ENCODE data around the gene AMHR2. TPM values are rescaled to one million over a fixed set of nuclear protein-coding genes. Genes with fewer than 3 reads are reported as not detected.
"Not testable (repeated sequence)": the region's sequence is repeated elsewhere in the genome, so short reads cannot be mapped to it uniquely, and the experiment has no call there.

Gene AMHR2
- total RNA-seq, 1 donor from 2014 or later, result not detected

DNA sequence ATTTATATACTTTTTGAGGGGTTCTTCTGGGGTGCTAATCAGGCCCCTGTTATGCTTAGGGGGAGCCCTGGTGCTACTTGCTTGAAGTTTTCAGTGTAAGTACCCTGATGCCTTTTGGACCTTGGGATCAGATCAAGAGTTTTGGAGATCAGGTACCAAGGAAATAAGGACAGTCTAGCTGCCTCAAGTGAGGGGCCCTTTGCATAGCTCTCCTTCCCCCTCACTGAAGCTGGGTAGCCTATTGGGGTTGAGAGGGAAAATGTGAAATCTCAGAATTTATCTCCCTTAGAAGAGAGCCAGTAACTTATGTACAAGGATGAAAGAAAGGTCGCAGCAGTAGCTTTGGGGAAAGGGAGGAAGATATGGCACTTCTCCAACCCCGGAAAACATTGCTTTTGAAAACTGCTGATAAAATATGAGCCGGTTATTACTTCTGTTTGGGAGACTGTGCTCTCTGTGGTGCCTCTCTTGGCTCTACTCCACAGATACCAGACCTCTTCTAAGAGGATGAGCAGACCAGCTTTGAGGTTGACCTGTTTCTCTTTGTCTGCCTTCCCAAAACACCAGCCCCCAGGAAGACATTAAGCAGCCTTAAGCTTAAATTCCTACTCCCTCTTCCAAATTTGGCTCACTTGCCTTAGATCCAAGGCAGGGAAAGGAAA lies 8.8 kb upstream of the AMHR2 start:
- no peak for DNase-seq (ENCODE audit: low read depth in 2 of 2)

DNA sequence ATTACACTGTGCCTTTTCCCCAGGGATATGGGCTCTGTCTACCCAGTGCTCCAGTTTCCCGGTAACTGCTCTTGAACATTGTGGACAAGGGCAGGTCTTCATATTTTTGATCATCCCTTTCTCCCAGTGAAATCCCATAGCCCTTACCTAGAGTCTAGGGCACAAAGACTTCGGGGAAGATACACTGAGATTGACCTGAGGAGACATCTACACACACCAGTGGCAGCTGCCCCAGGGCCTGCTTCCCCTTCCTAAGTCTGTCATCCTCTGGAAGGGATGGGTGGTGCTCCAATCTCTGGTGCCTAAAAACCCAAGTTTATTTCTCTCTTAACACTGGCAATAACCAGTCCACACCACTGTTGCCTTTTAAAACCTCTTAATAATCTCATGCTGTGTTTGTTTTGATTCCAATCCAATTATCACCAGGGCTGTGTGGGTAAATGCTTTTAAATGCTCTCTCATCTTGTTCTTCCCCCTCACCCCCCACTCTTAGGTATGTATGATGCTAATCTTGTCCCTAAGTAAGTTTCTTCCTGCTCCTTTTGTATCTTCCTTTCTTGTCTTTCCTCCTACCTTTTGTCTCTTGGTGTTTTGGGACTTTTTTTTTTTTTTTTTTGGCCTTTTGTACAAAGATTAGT lies 7.8 kb upstream of the AMHR2 start:
- DNase-seq (ENCODE audit: low read depth in 2 of 2), result not testable (repeated sequence)

DNA sequence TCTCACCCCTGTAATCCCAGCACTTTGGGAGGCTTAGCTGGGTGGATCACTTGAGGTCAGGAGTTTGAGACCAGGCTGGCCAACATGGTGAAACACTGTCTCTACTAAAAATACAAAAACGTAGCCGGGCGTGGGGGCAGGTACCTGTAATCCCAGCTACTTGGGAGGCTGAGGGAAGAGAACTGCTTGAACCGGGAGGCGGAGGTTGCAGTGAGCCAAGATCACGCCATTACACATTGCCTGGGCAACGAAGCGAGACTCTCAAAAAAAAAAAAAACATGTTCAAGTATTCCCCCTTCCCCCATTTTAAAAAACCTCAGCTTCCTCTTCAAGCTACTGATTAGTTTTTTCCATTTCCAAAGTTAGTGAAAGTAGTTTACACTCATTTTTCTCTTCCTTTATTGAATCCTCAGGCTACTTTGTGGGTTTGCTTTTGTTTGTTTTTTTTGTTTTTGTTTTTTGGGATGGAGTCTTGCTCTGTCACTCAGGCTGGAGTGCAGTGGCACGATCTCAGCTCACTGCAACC lies 6.3 kb upstream of the AMHR2 start:
- not testable (repeated sequence) for DNase-seq (ENCODE audit: low read depth in 2 of 2)

DNA sequence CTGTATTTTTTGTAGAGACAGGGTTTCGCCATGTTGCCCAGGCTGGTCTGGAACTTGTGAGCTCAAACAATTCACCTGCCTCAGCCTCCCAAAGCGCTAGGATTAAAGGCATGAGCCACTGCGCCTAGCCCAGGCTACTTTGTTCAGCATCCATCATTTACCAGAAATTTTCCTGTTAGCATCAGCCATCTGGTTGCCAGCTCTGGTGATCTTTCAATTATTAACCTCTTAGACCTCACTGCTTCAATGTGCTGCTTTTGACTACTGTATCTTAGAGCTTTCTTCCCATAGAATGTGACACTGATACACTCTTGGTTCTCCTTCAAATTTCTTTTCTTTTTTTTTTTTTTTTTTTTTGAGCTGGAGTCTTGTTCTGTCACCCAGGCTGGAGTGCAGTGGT lies 5.4 kb upstream of the AMHR2 start:
- DNase-seq (ENCODE audit: low read depth in 2 of 2), result no peak

DNA sequence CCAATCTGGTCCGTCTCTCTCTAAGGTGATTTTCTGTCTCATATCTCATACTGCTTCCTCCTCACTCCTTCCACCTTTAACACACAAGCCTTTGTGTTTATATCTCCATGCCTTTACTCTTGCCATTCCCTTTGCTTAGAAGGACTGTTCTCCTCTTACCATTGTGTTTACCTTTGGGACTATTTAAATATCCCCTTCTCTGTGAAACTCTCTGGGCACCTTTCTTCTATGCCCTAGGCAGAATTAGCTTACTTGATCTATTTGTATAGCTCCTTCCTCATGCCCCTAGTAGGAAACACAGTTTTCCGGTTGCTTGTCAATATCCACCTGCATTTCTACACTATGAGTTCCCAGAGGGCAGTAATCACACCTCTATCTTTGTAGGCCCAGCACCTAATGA lies 3.9 kb upstream of the AMHR2 start:
- no peak for DNase-seq (ENCODE audit: low read depth in 2 of 2)

DNA sequence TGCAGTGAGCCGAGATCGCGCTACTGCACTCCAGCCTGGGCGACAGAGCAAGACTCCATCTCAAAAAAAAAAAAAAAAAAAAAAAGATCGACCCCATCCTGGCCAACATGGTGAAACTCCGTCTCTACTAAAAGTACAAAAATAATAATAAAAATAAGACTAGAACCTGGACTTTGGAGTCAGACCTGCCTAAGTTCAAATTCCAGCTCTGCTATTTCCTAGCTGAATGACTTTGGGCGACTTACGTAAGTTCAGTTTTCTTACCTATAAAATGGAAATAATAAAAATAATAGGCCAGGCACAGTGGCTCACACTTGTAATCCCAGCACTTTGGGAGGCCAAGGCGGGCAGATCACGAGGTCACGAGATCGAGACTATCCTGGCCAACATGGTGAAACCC lies 1.4 kb upstream of the AMHR2 start:
- DNase-seq (ENCODE audit: low read depth in 2 of 2), result not testable (repeated sequence)

DNA sequence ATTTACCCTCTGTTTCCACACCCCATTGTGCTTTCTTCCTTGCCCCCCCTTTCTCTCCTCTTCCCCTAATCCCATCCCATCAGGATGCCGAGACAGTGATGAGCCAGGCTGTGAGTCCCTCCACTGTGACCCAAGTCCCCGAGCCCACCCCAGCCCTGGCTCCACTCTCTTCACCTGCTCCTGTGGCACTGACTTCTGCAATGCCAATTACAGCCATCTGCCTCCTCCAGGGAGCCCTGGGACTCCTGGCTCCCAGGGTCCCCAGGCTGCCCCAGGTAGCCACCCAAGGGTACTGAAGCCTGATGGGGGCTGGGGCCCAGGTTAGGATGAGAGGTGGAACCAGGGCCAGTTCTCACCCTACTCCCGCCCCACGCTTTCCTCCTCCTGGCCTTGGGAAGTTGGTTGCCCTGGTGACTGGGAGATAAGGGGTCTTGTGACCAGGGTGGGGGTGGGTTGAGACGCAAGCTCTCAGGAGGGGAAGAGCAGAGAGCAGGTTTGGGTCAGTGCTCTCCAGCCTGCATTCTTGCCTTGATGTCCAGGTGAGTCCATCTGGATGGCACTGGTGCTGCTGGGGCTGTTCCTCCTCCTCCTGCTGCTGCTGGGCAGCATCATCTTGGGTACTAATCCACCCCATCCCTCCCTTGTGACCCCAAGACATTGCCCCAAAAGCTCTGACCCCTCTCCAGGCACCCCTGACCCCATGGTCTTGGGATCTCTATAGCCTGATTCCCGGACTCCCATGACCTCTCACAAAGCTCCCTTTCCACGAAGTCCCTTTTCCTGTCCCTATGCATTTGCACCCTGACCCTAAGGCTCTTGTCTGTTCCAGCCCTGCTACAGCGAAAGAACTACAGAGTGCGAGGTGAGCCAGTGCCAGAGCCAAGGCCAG lies 1.2 kb downstream of the AMHR2 start:
- no peak for DNase-seq (ENCODE audit: low read depth in 2 of 2)

DNA sequence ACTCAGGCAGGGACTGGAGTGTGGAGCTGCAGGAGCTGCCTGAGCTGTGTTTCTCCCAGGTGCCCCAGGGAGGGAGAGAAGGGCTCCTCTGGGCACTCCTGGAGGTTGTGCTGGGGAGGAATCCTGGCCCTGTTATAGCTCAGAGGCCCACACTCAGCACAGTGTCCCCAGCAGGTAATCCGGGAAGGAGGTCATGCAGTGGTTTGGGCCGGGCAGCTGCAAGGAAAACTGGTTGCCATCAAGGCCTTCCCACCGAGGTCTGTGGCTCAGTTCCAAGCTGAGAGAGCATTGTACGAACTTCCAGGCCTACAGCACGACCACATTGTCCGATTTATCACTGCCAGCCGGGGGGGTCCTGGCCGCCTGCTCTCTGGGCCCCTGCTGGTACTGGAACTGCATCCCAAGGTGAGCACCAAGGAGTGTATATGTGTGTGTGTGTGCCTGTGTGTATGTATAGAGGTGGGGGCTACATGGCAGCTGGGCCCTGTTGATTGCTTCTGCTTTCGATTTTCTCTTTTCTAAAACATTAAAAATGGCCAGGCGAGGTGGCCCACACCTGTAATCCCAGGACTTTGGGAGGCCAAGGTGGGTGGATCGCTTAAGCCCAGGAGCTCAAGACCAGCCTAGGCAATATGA lies 2.0 kb downstream of the AMHR2 start:
- no peak for DNase-seq (ENCODE audit: low read depth in 2 of 2)

DNA sequence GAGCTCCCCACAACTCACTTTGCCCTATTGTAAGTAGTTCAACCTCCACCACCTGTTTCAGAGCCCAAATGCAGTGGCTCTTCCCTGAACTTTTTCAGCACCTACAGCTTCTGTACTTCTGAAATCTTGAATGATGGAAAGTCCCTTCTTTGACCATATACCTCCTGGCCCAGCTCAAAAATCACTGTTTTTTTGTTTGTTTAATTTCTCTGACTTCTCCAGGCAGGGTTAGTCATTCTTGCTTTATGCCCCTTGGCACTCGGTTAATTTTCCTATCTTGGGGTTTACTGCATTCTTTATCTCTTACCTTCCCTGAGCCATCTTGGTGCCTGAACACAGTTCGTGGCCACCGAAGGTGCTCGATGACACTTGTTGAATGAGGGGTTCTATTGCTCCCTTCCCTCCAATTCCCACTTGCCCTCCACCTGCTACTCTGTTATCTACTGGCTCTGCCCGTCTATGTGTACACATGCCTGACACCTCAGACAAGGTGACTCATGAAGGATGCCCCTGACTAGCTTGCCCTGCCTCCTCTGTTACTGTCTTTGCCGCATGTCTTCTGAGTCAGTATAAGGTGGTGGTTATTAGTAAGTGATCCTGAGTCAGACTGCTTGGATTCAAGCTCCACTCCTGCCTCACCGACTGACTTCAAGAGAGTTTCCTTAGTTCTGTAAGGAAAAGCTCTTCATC lies 4.4 kb downstream of the AMHR2 start:
- no peak for DNase-seq (ENCODE audit: low read depth in 2 of 2)

DNA sequence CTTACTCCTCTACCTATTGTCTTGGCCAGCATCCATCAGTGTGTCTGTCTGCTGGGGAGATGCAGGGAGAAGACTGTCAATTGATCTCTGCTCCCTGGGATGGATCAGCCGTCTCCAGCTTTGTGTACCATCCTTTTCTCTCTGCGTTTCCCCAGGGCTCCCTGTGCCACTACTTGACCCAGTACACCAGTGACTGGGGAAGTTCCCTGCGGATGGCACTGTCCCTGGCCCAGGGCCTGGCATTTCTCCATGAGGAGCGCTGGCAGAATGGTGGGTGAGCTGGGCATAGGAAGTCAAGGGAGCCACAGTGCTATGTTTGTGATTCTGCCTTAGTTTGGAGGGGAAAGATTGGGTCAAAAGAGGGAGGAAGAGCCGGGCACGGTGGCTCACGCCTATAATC lies 5.1 kb downstream of the AMHR2 start:
- no peak for DNase-seq (ENCODE audit: low read depth in 2 of 2)

DNA sequence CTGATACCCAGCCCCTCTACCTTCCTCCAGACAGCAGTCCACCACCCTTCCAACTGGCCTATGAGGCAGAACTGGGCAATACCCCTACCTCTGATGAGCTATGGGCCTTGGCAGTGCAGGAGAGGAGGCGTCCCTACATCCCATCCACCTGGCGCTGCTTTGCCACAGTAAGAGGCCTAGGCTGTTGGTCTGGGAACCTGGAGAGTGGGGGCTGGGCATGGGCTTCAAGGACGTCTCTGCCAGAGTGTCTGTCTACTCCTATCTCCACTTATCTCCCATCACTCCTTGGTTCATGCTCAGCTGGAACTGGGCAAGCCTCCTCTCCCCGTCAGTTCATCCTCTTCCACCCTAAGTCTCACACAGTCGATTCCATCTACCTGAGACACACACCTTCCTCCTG lies 6.5 kb downstream of the AMHR2 start:
- DNase-seq (ENCODE audit: low read depth in 2 of 2), result no peak

DNA sequence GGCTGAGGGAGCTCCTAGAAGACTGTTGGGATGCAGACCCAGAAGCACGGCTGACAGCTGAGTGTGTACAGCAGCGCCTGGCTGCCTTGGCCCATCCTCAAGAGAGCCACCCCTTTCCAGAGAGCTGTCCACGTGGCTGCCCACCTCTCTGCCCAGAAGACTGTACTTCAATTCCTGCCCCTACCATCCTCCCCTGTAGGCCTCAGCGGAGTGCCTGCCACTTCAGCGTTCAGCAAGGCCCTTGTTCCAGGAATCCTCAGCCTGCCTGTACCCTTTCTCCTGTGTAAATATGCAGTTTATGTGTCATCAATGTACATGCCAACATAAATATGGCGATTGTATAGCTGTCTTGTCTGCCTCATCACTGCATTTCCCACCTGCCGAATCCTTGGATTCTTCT lies 7.5 kb downstream of the AMHR2 start:
- no peak for DNase-seq (ENCODE audit: low read depth in 2 of 2)

DNA sequence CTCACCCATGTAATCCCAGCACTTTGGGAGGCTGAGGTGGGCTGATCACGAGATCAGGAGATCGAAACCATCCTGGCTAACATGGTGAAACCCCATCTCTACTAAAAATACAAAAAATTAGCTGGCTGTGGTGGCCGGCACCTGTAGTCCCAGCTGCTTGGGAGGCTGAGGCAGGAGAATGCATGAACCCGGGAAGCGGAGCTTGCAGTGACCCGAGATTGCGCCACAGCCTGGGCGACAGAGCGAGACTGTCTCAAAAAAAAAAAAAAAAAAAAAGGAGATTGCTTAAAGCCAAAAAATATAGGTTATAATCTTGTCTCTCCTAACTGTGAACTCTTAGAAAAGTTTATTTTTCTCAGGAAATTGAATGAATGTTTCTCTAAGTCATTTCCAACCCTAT lies 11.7 kb downstream of the AMHR2 start:
- not testable (repeated sequence) for DNase-seq (ENCODE audit: low read depth in 2 of 2)

DNA sequence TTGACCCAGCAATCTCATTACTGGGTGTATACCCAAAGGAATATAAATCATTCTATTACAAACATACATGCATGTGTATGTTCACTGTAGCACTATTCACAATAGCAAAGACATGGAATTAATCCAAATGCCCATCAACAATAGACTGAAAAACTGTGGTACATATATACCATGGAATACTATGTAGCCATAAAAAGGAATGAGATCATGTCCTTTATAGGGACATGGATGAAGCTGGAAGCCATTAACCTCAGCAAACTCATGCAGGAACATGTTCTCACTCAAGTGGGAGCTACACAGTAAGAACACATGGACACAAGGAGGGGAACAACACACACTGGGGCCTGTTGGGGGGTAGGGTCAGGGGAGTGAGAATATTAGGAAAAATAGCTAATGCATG lies 15.9 kb downstream of the AMHR2 start:
- not testable (repeated sequence) for DNase-seq (ENCODE audit: low read depth in 2 of 2)

DNA sequence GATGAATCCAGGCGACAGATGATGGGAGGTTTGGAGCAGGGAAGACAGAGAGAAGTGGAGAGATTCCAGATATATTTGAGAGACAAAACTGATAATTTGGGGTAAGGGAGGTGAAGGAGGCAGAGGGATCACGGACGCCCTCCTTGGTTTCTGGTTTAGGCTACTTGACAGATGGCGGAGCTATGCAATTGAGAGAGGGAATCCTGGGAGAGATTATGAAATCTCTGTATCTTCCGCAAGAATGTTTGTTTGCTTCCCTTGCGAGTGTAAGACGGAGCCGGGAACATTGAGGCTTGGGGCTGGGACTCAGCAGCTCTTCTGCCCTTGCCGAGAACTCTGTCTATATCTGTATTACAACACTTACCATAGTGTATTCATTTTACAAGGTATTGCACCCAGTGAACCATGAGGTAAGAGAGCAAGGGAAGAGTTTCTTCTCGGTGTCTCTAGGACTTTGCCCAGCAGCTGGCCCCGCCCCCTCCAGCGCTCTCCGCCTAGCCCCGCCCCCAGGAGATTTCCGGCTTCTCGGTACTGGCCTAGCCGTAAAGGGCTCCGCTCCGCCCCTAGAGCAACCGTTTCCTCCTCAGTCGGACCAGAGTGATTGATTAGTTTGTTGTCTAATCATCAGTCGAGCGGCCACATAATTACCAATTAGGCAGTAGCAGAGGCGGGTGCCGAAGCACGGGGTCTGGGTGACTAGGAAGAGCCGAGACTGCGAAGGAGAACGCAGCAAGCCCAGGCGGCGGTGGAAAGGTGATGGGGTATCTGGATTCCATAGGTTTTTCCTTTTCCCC lies 17.6 kb downstream of the AMHR2 start, which contains the start of gene PRR13:
Gene PRR13 (plus strand): TSS at position 695 of the 794 bp plus-strand sequence. CDS start 981 bp downstream, outside the sequence.
- peak; percentile 97 to 99 for DNase-seq (ENCODE audit: low read depth in 2 of 2)

DNA sequence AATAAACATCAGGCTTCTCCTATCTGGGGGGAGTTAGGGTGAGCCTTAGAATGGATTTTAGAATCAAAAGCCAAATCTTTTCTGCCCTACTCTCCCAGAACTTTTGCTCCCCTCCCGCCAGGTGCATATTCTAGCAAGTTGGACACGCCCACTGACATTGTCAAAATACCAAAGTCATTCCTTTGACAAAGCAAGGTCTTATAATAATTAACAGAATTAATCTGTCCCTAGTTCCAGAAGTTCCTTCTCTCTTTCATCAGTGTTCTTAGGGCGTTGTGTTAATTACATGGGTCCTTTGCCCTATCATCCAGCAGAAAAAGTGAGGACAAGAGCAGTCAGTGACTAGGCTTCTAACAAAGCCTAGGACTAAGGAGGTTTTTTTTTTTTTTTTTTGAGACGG lies 20.3 kb downstream of the AMHR2 start:
- DNase-seq (ENCODE audit: low read depth in 2 of 2), result no peak

DNA sequence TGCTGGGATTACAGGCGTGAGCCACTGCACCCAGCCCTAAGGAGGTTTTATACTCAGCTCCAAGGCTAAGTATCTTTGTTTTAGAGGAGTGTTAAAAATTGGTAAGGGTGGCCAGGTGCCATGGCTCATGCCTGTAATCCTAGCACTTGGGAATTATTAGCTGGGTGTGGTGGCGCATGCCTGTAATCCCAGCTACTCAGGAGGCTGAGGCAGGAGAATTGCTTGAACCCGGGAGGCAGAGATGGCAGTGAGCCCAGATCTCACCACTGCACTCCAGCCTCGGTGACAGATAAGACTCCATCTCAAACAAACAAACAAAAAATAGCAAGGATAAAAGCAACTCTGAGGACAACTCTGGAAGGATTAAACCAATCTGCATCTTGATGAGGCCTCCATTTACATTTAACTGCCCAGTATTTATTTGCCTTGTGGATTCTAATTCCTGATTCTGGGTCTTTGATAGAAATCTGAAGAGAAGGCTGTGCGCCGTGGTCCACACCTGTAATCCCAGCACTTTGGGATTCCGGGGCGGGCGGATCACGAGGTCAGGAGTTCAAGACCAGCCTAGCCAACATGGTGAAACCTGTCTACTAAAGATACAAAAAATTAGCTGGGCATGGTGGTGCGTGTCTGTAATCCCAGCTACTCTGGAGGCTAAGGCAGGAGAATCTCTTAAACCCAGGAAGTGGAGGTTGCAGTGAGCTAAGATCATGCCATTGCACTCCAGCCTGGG lies 21.1 kb downstream of the AMHR2 start:
- DNase-seq (ENCODE audit: low read depth in 2 of 2), result not testable (repeated sequence)

DNA sequence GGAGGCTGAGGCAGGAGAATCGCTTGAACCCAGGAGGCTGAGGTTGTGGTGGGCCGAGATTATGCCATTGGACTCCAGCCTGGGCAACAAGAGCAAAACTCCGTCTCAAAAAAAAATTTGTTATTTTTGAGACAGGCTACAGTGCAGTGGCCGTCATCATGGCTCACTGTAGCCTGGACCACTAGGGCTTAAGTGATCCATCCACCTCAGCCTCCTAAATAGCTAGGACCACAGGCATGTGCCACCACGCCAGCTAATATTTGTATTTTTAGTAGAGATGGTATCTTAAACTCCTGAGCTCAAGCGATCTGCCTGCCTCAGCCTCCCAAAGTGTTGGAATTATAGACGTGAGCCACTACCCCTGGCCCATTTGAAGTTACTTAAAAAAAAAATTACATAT lies 27.3 kb downstream of the AMHR2 start:
- no peak for DNase-seq (ENCODE audit: low read depth in 2 of 2)

DNA sequence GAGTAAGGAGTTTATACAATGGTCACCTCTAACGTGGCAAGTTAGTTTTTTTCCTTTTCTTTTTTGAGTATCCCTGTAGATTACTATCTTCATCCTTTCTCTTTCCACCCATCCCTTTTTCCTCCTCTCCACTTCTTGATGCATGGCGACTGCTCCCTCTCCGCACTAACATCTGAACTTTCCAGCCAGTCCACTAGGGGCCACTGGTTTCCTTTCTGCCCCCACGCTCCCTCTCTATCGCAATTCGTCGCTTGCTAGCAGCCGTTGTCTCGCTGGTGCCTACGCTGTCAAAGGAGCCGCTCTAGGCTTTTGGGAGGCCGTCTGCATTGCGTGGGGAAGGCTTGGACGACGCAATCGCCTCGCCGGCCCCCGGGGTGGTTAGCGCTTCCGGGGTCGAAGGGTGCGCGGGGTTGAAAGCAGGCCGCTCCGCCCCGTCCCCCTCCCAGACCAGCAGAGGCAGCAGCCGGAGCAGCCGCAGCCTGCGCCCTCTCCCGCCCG lies 28.1 kb downstream of the AMHR2 start, which contains the start of gene PCBP2:
Gene PCBP2 (plus strand): TSS at position 442 of the 498 bp plus-strand sequence. CDS start 2,699 bp downstream, outside the sequence.
- DNase-seq (ENCODE audit: low read depth in 2 of 2), result peak; percentile 99 to 100

All from dermis microvascular lymphatic vessel endothelial cell (primary cell).